Activated effector memory CD4-positive, alpha-beta T cell treated with anti-CD3 and anti-CD28 coated beads, Interleukin-2, amount 50 U/mL, for 16 hours (primary cell): ENCODE measurements around the gene GDF11.
"Not testable (repeated sequence)": the region's sequence is repeated elsewhere in the genome, so short reads cannot be mapped to it uniquely, and the experiment has no call there.

Source experiments
- DNase-seq: peaks from one replicate; pipeline ENCODE4 v3.0.0-alpha.2; 2020

GDF11 gene

DNA sequence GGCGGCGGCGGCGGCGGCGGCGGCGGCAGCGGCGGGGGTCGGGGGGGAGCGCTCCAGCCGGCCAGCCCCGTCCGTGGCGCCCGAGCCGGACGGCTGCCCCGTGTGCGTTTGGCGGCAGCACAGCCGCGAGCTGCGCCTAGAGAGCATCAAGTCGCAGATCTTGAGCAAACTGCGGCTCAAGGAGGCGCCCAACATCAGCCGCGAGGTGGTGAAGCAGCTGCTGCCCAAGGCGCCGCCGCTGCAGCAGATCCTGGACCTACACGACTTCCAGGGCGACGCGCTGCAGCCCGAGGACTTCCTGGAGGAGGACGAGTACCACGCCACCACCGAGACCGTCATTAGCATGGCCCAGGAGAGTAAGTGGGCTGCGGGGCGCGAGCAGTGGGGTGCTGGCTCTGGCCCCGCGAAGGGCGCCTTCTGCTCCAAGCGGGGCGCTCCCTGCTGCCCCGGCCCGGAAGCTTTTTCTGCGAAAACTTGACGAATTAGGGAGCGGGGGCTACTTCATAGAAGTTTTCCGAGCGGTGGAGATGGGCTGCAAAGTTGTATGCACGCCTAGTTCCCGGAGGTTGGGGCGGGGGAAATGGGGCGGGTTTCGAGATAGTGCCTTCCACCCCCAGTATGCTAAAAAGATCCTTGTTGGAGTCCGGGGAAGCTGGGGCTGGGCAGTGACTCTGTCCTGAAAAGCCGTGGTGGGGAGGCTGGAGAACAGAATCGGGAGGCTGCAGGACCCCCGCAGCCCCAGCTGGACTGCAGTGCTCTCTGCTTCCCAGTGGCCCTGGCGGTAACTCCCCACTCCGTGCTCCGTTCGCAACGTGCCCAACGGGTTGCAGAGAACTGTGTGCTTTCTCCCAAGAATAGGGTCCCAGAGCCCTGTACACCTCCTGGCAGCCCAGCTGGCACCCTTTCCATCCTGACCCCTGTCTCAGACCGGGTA lies 751 bp downstream of the GDF11 start:
- DNase-seq: peak; percentile 81

- no peak for DNase-seq
Observed at GRCh38 chr12:55744340-55745030, 1.6 kb downstream of the GDF11 start.

GRCh38 chr12:55745361-55746173 lies 2.6 kb downstream of the GDF11 start:
- DNase-seq: no peak

DNA sequence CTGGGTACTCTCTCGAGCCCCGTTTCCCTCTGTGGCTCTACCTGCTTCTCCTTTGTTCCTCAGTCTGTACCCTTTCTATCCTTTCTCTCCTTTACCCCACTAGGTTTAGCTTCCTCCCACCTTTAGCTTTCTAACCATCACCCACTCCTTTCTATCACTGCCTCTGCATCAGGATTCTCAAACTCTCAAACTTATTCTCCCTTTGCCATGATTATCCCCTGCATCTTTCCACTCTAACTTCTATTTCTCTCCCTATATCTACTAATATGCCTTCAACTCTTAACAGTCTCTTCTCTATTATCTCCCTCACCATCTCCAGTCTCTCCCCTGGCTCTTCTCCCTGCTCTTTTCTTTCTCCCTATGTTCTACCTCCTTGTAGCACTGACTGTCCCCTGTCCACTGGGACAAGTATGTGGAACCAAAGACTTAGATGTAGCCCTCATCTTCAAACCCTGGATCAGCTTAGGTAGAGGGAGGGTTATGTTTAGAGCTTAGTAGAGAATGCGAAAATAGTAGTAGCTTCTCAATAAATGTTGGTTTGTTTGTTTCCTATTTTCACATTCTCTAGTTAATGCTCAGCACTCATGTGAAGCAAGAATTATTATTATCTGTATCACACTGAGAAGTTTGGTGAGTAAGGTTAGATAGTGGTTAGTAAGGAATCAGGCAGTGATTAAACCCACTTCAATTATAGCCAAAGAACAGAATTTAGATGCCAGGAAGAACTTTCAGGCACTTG lies 3.4 kb downstream of the GDF11 start:
- DNase-seq: no peak

GRCh38 chr12:55746913-55747231 lies 4.0 kb downstream of the GDF11 start:
- DNase-seq: no peak

DNA sequence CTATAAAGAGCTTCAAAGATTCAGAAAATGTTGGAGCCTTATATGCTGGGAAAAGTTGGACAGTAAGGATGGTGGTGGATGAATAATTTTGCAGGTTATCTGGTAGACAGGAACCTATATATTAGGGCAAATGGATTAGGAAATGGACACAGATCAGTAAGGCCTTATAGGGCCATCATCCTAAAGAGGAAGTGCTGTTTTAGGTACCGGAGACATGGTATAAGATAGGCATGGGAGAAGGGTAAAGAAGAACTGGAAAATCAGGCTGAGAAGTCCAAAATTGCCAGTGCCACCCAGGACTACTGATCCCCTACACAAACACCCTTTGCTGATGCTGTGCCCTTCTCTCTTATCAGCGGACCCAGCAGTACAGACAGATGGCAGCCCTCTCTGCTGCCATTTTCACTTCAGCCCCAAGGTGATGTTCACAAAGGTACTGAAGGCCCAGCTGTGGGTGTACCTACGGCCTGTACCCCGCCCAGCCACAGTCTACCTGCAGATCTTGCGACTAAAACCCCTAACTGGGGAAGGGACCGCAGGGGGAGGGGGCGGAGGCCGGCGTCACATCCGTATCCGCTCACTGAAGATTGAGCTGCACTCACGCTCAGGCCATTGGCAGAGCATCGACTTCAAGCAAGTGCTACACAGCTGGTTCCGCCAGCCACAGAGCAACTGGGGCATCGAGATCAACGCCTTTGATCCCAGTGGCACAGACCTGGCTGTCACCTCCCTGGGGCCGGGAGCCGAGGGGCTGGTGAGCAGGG lies 5.5 kb downstream of the GDF11 start:
- DNase-seq: no peak

GRCh38 chr12:55755246-55755645 lies 12.3 kb downstream of the GDF11 start:
- DNase-seq: no peak

DNA sequence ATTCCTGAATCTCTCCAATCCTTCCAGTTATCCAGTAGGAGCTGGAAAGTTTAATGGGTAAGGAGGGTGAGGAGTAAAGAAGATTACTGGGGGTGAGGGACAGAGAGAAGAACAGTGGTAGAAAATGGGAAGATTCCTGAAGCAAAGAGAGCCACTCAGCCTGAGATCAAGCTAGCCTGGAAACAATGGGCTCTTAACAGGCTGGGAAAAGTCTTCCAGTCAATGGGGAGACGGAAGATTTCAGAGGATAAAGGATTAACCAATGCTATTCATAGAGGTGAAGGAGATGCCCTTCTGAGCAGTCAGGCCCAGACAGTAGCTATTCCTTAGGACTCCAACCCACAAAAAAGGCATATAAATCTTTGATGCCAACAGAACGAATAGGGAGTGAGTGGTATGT lies 14.8 kb downstream of the GDF11 start:
- DNase-seq: no peak

GRCh38 chr12:55758575-55758974 lies 15.7 kb downstream of the GDF11 start:
- not testable (repeated sequence) for DNase-seq

- no peak for DNase-seq
Observed at GRCh38 chr12:55760663-55761062, 17.7 kb downstream of the GDF11 start.

GRCh38 chr12:55762646-55763045 lies 19.7 kb downstream of the GDF11 start:
- DNase-seq: no peak

GRCh38 chr12:55765736-55766290 lies 22.9 kb downstream of the GDF11 start:
- DNase-seq: no peak

GRCh38 chr12:55767156-55767555 lies 24.2 kb downstream of the GDF11 start:
- no peak for DNase-seq

GRCh38 chr12:55771736-55772135 lies 28.8 kb downstream of the GDF11 start:
- no peak for DNase-seq

- DNase-seq: no peak
Observed at GRCh38 chr12:55777856-55778255, 34.9 kb downstream of the GDF11 start.

- no peak for DNase-seq
Observed at GRCh38 chr12:55780685-55781084, 37.8 kb downstream of the GDF11 start.

DNA sequence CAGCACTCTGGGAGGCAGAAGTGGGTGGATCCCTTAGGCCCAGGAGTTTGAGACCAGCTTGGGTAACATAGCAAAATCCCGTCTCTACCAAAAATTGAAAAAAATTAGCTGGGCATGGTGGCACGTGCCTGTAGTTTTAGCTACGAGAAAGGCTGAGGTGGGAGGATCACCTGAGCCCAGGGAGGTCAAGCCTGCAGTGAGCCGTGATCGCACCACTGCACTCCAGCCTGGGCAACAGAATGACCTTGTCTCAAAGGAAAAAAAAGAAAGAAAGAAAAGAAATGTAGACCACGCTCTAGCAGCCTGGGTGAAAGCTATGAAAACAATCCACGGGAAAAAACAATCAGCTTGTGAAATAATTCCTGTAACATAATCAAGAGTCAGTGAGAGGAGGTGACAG lies 45.6 kb downstream of the GDF11 start:
- DNase-seq: no peak

DNA sequence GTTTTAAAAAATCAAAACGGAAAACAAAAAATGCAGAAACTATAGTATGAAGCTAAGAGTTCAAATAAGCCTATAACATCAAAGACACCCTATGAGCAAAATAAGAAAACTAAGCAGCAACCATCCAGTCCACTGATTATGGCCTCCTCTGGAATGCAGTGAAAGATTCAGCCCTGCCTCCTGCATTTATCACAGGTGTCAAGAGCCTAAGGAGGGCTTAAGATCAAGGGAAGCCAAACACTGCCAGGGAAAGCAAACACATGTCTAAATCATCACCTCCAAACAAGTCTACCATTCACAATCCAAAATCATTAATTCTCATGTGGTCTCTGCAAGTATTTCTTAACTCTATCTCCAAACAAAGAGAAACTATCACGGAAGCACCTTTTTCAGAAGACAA lies 46.2 kb downstream of the GDF11 start:
- no peak for DNase-seq

DNA sequence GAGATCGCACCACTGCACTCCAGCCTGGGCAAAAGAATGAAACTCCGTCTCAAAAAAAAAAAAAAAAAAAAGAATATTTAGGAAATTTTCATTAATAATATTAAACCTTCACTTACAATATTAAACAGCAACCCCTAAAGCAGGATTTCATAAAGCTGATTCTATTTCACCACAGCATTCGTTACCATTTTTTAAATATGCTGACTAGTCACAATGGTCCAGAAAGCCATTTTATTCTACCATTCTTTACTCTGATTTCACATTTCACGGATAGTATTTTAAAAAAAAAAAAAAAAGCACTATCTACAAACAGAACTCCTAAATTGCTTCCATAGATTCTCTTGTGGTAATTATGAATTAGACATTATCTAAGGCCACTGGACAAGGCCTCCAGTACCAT lies 47.0 kb downstream of the GDF11 start:
- DNase-seq: no peak

DNA sequence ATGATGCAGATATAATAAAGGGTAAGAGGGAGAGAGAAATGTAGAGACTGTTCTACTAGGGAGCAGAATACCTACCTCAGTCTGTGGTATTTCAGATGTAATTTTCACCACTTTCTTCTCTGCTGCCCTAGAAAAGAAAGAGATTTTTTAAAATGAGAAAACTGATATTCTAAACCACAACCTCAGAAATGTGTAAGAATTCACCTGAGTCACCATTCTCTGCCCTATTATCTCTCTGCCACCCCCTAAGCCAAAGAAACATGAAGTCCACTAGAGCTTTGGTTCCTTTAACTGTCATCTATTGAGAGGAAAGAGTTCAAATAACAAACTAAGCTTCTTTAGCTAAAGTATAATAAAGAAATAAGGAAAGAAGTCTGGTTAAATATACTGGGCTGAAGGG lies 53.0 kb downstream of the GDF11 start:
- DNase-seq: no peak

DNA sequence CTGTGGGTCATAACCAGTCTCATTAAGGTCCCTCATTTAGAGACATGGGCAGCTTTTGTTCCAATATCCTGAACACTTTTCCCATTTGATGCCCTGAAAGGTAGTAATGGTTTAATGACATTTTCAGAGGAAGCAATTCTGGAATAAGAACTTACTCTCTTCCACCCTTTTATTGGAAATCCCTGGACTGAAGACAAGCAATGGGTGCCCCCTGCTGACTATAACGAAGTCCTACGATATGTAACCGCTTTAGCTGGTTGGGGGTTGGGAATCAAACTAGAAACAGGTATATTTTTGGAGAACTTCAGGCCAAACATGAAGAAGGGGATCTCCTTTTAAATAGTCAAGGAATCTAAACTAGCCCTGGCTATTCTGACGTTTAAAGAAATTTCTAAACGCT lies 54.1 kb downstream of the GDF11 start:
- no peak for DNase-seq

DNA sequence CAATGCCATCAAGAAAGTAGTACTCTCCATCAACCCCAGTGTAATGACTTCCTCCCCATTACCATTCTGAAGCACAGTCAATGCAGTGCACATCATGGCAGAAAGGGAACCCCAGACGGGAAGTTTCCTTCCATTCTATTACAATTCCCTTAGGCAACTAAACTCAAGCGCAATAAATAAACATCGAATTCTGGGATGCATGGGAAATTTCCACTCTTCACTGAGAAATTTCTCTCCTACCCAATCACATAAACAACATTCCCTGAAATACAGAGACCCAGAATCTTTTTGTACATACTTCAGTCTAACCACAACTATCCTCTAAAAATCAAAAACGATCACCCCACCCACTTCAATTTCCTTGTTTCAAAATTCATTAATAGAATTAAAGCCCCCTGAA lies 54.6 kb downstream of the GDF11 start:
- no peak for DNase-seq
